DMS 273 treated with DMSO at 0.1 percent for 48 hours (cell line): Measurements from ENCODE around the gene ULK3.

Experiments
- DNase-seq: peaks from one replicate; lab custom pipeline; 2025; lab: John Stamatoyannopoulos, UW

ULK3 gene

GRCh38 chr15:74799255-74799855, 43.6 kb downstream of the ULK3 start:
- no peak for DNase-seq

GRCh38 chr15:74798388-74799254, 44.3 kb downstream of the ULK3 start:
- DNase-seq, result no peak

- DNase-seq, result no peak
Measured at GRCh38 chr15:74795966-74796625, 46.9 kb downstream of the ULK3 start.

GRCh38 chr15:74794970-74795349, 48.0 kb downstream of the ULK3 start:
- DNase-seq, result no peak

GRCh38 chr15:74794248-74794969, 48.5 kb downstream of the ULK3 start:
- DNase-seq, result no peak

DNA sequence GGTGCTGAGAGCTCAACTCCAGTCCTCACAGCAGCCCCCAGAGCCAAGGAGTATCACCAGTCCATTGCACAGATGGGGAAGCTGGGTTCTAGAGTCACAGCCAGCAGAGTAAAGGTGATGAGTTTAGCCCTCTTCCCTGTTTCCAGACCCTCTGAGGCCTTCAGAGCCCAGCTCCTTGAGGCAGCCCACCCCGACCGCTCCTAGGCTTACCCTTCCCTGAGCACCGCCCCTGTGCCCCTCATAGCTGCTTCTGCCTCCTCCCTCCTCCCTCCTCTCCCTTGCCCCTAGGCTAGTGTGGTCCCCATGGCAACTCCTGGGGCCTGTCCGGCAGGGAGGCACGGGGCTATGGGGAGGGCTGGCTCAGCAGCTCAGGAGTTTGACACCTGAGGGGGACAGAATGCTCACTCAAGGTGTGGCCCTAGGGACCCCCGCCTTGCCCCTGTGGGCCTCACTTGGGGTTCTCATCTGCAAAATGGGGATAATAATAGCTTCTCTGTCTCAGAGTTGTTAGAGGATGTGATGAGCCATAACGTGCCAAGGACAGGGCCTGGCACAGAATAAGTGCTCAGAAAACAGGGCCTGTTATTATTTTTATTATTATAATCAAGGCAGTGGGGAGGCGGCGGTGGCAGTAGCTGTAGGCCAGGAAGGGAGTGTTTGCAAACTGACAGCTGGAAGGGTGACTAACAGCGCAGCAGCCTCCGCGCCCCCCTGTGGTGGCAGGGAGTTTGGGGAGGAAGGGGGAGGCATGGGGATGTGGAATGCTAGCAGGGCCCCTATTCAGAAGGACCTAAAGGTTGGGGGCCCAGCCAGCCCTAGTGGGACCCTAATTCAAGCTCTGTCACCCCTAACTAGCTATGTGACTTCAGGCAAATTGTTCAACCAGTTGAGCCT, 49.6 kb downstream of the ULK3 start:
- no peak for DNase-seq

DNA sequence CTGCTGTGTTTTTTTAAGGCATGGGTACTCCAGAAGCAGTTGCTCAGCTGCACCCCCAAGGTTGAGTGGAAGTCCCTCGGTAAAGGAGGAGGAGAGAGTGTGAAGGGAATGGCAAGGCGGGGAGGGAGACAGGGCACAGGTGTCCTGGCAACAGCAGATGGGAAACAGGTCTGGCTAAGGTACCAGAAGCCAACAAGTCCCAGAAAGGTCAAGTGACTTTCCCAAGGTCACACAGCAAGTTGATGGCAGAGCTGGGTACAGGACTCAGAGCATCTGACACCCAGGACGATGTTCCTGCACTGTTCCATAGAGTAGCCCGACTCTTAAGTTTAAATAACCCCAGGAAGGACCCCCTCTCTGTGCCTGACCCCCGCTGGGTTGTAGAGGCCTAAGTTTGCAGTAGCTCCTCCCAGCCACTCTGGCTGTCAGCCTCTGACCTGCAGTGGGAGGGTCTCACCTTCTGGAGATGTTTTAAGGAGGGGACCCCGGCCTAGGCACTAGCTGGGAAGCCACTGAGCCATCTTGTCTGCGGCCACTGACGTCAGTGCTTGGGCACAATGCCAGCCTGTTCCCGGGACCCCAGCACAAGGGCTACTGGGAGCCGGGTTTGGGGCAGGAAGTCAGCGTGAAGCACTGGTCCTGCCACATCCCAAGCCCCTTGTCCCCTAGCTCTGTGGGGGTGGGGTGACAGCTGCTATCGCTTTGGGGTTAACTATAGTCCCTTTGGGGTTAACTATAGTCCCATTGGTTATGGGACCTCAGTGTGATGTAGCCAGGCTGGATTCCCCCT, 50.5 kb downstream of the ULK3 start:
- DNase-seq, result no peak

- no peak for DNase-seq
Measured at GRCh38 chr15:74791667-74792066, 51.3 kb downstream of the ULK3 start.

DNA sequence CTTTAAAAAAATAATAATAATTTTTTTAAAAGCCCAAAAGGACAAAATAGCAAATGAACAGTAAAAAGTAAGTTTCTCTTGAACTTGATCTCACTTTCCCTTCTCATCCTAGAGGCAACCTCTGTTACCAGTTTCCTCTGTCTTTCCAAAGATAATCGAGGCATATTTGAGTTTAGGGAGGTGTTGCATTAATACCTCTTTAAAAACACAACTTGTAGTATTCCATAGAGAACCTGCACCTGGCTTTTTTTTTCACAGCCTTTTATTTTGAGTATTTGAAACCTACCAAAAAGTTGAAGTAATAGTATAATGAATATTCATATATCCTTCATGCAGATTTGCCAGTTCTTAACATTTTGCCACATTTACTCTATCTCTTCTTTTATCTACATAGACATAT, 51.9 kb downstream of the ULK3 start:
- no peak for DNase-seq

DNA sequence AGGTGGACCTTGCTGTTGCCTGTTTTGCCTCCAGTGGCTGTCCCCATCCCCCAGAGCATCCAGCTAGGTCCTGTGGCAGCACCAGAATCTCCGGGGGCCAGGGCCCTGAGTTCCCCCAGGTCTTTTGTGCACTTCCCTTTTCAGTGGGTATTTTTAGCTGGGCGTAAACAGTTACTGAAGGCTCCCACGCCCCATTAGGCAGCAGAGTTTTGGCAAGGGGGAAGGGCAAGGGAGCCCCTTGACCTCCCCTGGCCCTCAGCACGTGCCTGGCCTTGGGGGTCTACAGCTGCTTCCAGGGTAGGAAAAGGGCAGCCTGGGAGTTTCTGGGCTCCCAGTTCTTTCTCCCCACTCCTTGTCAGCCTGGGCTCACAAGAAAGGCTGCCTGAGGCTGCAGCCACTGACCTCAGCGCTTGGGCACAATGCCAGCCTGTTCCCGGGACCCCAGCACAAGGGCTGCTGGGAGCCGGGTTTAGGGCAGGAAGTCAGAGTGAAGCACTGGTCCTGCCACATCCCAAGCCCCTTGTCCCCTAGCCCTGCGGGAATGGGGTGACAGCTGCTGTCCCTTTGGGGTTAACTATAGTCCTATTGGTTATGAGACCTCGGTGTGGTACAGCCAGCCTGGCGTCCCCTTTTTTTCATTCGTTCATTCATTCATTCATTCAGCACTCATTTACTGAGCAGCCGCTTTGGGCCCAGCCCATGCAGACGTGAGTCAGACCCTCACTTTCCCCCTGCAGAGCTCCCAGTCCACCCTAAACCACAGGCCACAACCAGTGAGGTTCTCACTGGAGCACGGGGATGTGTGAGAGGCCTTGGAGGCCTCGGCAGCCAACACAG, 52.7 kb downstream of the ULK3 start:
- no peak for DNase-seq

DNA sequence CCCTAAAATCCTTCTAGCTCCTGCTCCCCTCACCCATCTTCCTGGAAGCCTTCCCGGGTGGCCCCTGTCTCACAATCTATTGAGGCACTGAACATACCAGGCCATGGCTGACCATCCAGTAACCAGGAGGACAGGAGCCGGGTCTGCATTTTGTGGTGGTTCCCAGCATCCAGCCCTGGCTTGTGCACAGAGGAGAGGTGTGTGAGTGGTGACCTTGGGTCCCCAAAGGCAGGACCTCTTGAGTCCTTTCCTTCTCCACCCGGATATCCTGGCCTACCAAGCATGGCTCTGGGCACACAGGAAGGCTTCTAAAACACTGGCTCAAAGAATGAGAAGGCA, 53.2 kb downstream of the ULK3 start:
- DNase-seq, result no peak

DNA sequence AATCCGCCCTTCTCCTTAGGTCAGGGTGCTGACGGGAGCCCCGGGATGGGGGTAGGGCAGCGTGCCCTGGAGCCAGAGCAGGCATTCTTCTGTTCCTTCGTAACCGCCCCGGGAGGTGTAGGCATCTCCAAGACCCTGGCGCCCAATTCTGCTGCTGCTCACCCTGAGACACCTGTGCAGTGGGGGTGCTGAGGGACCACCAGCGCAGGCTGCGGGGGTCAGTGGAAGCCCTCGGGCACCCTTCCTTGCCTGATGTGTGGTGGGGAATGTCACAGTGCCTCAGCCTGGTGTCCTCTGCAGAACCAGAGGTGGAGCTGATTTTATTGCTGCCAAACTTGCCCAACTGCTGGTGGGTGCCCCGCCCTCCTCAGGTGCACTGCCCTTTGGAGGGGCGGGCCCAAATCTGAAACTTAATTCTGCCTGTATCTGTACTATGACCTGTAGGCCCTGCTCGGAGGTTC, 53.8 kb downstream of the ULK3 start:
- DNase-seq, result no peak

DNA sequence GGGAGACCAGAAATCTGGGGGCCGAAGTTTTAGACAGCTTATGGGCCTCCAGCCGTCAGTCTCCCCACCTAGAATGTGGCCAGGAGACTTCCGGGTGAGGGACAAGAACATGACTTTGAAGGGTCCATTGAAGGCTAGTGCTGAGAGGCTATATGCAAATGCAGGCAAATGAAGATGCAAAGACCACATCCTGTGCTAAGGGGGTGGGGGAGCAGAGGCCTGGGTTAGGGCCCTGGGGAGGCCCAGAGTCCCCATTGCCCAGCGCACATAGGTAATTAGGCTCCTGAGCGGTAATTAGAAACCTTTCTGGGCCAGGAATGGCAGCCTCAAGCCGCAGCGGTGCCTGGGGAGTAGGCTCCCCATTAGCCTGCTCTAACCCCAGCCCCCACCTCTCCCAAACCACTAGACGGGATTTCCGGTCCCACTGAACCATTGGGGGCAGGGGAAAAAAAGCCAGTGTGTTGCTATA, 54.2 kb downstream of the ULK3 start:
- DNase-seq, result no peak

DNA sequence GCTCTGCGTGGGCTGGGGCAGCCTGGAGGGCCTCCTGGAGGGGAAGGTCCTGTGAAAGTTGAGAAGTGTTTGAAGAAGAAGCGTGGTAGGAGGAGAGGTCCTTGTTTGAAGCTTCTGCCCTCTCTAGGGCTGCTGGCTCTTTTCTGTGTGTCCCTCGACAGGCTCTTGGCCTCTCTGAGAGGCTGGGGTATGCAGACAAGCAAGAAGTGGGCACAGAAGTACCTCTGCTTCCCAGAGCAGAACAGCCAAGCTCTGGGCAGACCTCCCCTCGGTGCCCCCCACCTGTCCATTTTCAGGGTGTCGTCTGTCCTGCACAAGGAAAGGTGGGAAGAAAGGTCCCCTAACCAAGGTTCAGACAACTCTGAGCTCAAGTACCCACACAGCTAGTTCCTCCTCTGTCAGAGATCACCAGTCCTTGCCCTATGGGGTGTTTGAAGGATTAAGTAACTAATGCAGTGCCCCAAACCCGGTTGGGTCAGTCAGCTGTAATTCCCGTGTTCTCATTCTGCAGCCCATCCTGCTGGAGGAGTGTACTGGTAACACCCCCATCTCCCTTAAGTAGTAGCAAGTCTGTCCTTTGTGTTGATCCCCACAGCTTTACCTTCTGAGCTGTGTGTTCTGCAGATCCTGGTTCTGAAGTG, 54.8 kb downstream of the ULK3 start:
- no peak for DNase-seq

- DNase-seq, result no peak
Measured at GRCh38 chr15:74787251-74788041, 55.5 kb downstream of the ULK3 start.

DNA sequence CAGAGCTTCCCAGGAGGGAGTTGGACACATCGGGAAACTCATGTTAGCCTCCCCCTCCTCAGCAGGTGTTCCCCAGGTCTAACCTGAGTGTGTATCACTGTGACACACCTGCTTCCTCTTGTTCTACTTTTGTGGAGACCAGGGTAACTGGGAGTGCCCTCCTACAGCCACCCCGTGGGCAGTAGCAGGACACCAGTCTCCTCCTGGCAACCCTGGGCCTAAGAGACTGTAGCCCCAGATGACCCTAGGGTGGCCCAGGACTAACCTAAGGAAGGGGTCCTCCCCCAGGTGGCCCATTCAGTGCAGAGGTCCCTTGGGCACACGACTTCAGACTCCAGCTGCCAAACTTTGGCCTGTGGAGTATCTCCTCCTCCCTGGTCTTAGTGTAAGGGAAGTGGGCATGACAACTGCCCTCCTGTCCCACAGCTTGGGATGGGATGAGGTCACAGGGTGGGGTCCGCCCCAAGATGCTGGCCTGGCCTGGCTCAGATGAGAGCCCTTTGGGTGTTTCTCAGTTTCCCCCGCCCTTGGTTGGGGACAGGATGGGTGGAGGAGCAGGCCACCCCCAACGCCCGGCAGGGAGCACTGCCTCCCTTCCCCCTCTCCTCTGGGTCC, 56.3 kb downstream of the ULK3 start:
- DNase-seq, result no peak
